ENCODE measurements around the gene TSSK3.

DNA sequence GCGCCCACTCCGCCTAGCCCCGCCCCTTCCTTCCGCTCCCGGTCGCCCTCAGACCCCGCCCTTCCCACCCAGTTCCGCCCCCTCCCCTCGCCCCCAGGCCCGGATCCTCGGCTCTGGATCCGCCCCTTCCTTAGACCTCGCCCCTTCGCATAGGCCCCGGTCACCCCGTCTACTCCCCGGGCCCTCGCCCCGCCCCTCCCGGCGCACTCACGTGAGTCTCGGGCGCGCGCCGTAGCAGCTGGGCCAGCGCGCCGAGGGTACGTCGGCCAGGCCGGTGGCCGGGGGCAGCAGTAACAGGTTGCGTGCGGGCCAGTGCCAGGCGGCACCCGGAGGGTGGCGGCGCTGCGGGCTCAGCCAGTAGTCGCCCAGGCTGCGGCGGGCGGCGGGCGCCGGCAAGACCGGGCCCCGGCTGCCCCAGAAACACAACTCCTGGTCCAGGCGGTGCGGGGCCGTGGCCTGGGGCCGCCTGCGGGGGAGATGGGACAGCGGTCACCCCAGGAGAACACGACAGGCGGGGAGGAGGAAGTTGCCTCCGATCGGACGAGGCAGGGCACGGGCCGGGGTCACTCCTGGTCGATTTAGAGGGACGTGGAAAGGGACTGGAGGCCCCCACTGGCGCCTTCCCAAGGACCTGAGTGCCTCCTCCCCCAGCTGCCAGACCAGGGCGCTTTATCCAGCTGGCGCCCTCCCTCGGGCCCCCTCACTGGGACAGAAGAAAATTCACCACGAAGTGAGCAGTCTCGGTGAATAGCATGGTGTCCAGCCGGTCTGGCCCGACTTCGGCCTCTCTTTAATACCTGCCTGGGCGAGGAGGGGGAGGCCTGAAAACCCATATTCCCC lies 10.7 kb upstream of the TSSK3 start:
- TF ChIP-seq POLR2AphosphoS5 (IDR thresholded peaks at IDR 0.05; ENCODE audit: low read depth, low read length) (no peak; the same call in 1 of the 2 replicates), SIN3A (IDR thresholded peaks at IDR 0.05; ENCODE audit: borderline replicate concordance, insufficient read depth, low read length) (no peak), REST (IDR thresholded peaks at IDR 0.05; ENCODE audit: insufficient read depth in 1 of 2, low read depth in 2 of 2, low read length in 2 of 2) (no peak), FOXP2 (optimal IDR thresholded peaks at IDR 0.05; ENCODE audit: borderline replicate concordance, extremely low read depth, extremely low read length, insufficient read depth) (peak; percentile 61), TAF1 (IDR thresholded peaks at IDR 0.05; ENCODE audit: borderline replicate concordance, insufficient read depth, low read length) (no peak)

Measured in PFSK-1 (cell line).